Endothelial cell of umbilical vein (primary cell): ENCODE results near the gene RGPD3.
"Not testable (repeated sequence)": the region's sequence is repeated elsewhere in the genome, so short reads cannot be mapped to it uniquely, and the experiment has no call there.

Source experiments
- CTCF ChIP-seq, 2 donors: IDR thresholded peaks; 1 replicate in 1 of 2; 2 replicates in 1 of 2; pipeline ENCODE4 v1.5.1; 2011; ENCODE audit warnings: low read length in 2 of 2, mild to moderate bottlenecking in 2 of 2, moderate library complexity in 2 of 2, control low read depth in 1 of 2, inconsistent platforms in 1 of 2, low read depth in 1 of 2; ENCODE audit not compliant: insufficient read depth in 1 of 2; ENCODE audit errors: extremely low read depth in 1 of 2
- FOS ChIP-seq: IDR thresholded peaks from 2 replicates; pipeline ENCODE4 v1.6.1; 2011; ENCODE audit warnings: mild to moderate bottlenecking, low read length, moderate library complexity, borderline replicate concordance; ENCODE audit not compliant: insufficient read depth
- JUN ChIP-seq: IDR thresholded peaks from 2 replicates; pipeline ENCODE4 v1.6.1; 2011; ENCODE audit warnings: borderline replicate concordance, low read depth; ENCODE audit not compliant: insufficient read length, insufficient read depth
- MAX ChIP-seq: IDR thresholded peaks from 2 replicates; pipeline ENCODE4 v1.6.1; 2011; ENCODE audit not compliant: insufficient read depth, insufficient read length
- MYC ChIP-seq: IDR thresholded peaks from one replicate; pipeline ENCODE4 v1.6.1; 2011; ENCODE audit warnings: mild to moderate bottlenecking, low read depth, low read length
- POLR2A ChIP-seq: IDR thresholded peaks from 2 replicates; pipeline ENCODE4 v1.6.1; 2012; ENCODE audit warnings: low read depth, mild to moderate bottlenecking, control low read depth, low read length
- POLR2AphosphoS5 ChIP-seq: IDR thresholded peaks from 2 replicates; pipeline ENCODE4 v1.6.1; 2012; ENCODE audit warnings: low read depth, mild to moderate bottlenecking, control low read depth, low read length, moderate library complexity; ENCODE audit not compliant: insufficient read depth

GRCh38 chr2:106461882-106462281, 6.3 kb downstream of the RGPD3 start:
- not testable (repeated sequence) for TF ChIP-seq CTCF (IDR thresholded peaks at IDR 0.05; ENCODE audit: extremely low read depth in 1 of 2, insufficient read depth in 1 of 2, low read depth in 1 of 2, low read length in 2 of 2); FOS; POLR2AphosphoS5; POLR2A; JUN; MAX; MYC
